Liver (tissue), 9 donors: Measurements from ENCODE around the gene OMG. TPM values are rescaled to one million over a fixed set of nuclear protein-coding genes. Genes with fewer than 3 reads are reported as not detected.
A peak's percentile ranks its signal among the peaks of the same experiment; 100 is the strongest.
"Not testable (repeated sequence)": the region's sequence is repeated elsewhere in the genome, so short reads cannot be mapped to it uniquely, and the experiment has no call there.

Experiments
- DNase-seq: peaks from one replicate; pipeline ENCODE4 v3.0.0-alpha.2; 2017; ENCODE audit warnings: low spot score
- H3K27ac ChIP-seq, 2 donors: one replicate each; pipeline ENCODE4 v1.7.0; 2013; ENCODE audit warnings: inconsistent platforms in 2 of 2, low read length in 2 of 2, control low read depth in 1 of 2, low read depth in 1 of 2, mild to moderate bottlenecking in 1 of 2
- H3K27me3 ChIP-seq, 4 donors: one replicate each; pipeline versions ENCODE4 v1.6.1 to v1.7.0; 2013; ENCODE audit warnings: low read length in 3 of 4, inconsistent platforms in 1 of 4, mild to moderate bottlenecking in 1 of 4, moderate library complexity in 1 of 4; ENCODE audit not compliant: control insufficient read depth in 4 of 4, insufficient read depth in 4 of 4
- H3K36me3 ChIP-seq, 4 donors: one replicate each; pipeline versions ENCODE4 v1.6.1 to v1.7.0; 2013; ENCODE audit warnings: low read length in 3 of 4, mild to moderate bottlenecking in 3 of 4, low read depth in 1 of 4, moderate library complexity in 1 of 4; ENCODE audit not compliant: control insufficient read depth in 4 of 4, insufficient read depth in 3 of 4
- H3K4me1 ChIP-seq, 4 donors: one replicate each; pipeline versions ENCODE4 v1.6.1 to v1.7.0; 2013; ENCODE audit warnings: low read length in 3 of 4, mild to moderate bottlenecking in 3 of 4, moderate library complexity in 1 of 4; ENCODE audit not compliant: control insufficient read depth in 4 of 4, insufficient read depth in 4 of 4
- H3K4me3 ChIP-seq, 3 donors: one replicate each; pipeline versions ENCODE4 v1.6.1 to v1.7.0; 2013; ENCODE audit warnings: low read length in 3 of 3, control low read depth in 1 of 3, low read depth in 1 of 3, mild to moderate bottlenecking in 1 of 3
- H3K9ac ChIP-seq, 2 donors: one replicate each; pipeline ENCODE4 v1.7.0; 2013; ENCODE audit warnings: low read length in 2 of 2, mild to moderate bottlenecking in 2 of 2, moderate library complexity in 2 of 2, control low read depth in 1 of 2, low read depth in 1 of 2
- H3K9me3 ChIP-seq, 4 donors: one replicate each; pipeline versions ENCODE4 v1.6.1 to v1.7.0; 2013; ENCODE audit warnings: low read length in 3 of 4; ENCODE audit not compliant: control insufficient read depth in 4 of 4
- EGR1 ChIP-seq, 2 donors: IDR thresholded peaks; 2 replicates each; pipeline ENCODE4 v1.6.1; 2016 to 2018; ENCODE audit warnings: antibody characterized with exemption in 2 of 2, low read depth in 2 of 2
- FOXA1 ChIP-seq: IDR thresholded peaks from 2 replicates; pipeline ENCODE4 v1.6.1; 2016; ENCODE audit warnings: antibody characterized with exemption
- FOXA2 ChIP-seq: IDR thresholded peaks from 2 replicates; pipeline ENCODE4 v1.6.1; 2016; ENCODE audit warnings: antibody characterized with exemption
- GABPA ChIP-seq, 2 donors: IDR thresholded peaks in 1 of 2; conservative IDR thresholded peaks in 1 of 2; 2 replicates each; pipeline ENCODE4 v1.6.1; 2016; ENCODE audit warnings: antibody characterized with exemption in 2 of 2, mild to moderate bottlenecking in 1 of 2, moderate library complexity in 1 of 2
- HNF4A ChIP-seq, 2 donors: conservative IDR thresholded peaks; 2 replicates each; pipeline ENCODE4 v1.6.1; 2016; ENCODE audit warnings: antibody characterized with exemption in 2 of 2, mild to moderate bottlenecking in 2 of 2
- HNF4G ChIP-seq: IDR thresholded peaks from 2 replicates; pipeline ENCODE4 v1.6.1; 2016; ENCODE audit warnings: antibody characterized with exemption
- NR2F2 ChIP-seq: IDR thresholded peaks from 2 replicates; pipeline ENCODE4 v1.6.1; 2016; ENCODE audit warnings: antibody characterized with exemption
- RAD21 ChIP-seq, 2 donors: IDR thresholded peaks; 2 replicates each; pipeline ENCODE4 v1.6.1; 2016; ENCODE audit warnings: antibody characterized with exemption in 2 of 2, mild to moderate bottlenecking in 2 of 2
- RXRA ChIP-seq, 2 donors: IDR thresholded peaks; 2 replicates each; pipeline ENCODE4 v1.6.1; 2017 to 2018; ENCODE audit warnings: antibody characterized with exemption in 2 of 2, mild to moderate bottlenecking in 1 of 2
- SP1 ChIP-seq: IDR thresholded peaks from 2 replicates; pipeline ENCODE4 v1.6.1; 2018; ENCODE audit warnings: antibody characterized with exemption, mild to moderate bottlenecking
- WGBS: extraction: QIAGEN DNeasy Blood & Tissue Kit; methylation state at CpG from one replicate; pipeline ENCODE4 v1.1.7; 2013; 5-methylcytosine and 5-hydroxymethylcytosine counted together
- polyA plus RNA-seq, 2 donors: library from polyadenylated mRNA; stranded (reverse) in 1 of 2; unstranded in 1 of 2; fragments of 200-250 nt in 1 of 2; fragments of >200 nt in 1 of 2; fragmentation: Nextera tagmentation in 1 of 2; extraction: Ambion mirVana in 1 of 2; gene quantifications; one replicate each; pipeline versions ENCODE4 v1.2.1 to v1.2.3, GENCODE V29; 2013 to 2015
- total RNA-seq, 2 donors: library from RNA; depleted of rRNA; stranded (reverse); fragments of >200 nt; gene quantifications; one replicate each; pipeline ENCODE4 v1.2.3, GENCODE V29; 2014
- TF ChIP-seq, protein P1 (sequence below): IDR thresholded peaks from 2 replicates; pipeline ENCODE4 v1.6.1; 2016; ENCODE audit warnings: antibody characterized with exemption, mild to moderate bottlenecking
- TF ChIP-seq, protein P2 (sequence below): IDR thresholded peaks from 2 replicates; pipeline ENCODE4 v1.6.1; 2016; ENCODE audit warnings: antibody characterized with exemption
- TF ChIP-seq, protein P3 (sequence below): IDR thresholded peaks from 2 replicates; pipeline ENCODE4 v1.6.1; 2016; ENCODE audit warnings: antibody characterized with exemption
- donor health status: healthy.
- donor health status: healthy.
- donor health status: healthy.
- donor health status: healthy.
- donor health status: healthy.

The OMG gene
- total and polyA plus RNA-seq, 4 donors: 0.05 to 2.1 (median 0.19) TPM

DNA sequence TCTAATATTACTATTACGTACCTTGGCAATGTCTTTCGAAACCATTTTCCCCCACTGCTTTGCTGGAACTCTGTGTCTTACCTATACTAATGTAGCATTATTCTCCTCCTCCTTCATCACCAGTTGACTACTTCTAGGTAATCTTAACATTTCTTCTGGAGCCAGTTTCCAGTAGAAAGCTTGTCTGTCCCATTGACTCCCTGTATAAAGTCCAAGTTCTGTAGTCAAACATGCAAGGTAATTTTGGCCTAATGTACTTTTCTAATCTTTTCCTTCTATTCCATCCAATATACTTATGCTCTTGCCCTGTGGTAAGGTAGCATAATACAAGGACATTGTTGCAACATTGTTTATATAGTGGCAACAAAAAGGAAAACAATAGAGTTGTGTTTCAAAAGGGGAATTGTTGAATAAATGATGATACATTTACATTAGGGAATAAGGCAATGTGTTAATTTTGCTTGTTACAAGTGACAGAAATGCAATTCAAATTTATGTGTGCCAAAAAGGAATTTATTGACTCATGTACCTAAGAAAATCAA, 27.9 kb downstream of the OMG start:
- H3K36me3 ChIP-seq: peaks cover 0 to 23% (median 6%) of the 10 kb centered on the region in 4 donors
- no peak overlapping the region for H3K9ac ChIP-seq
- peaks cover 0 to 6% (median 3%) of the 10 kb centered on the region in 4 donors for H3K4me1 ChIP-seq
- TF ChIP-seq SP1: no peak
- peak; percentile 16 to 20 for TF ChIP-seq HNF4A (conservative IDR thresholded peaks at IDR 0.05)
- no peak for DNase-seq
- no peak overlapping the region for H3K27ac ChIP-seq
- H3K4me3 ChIP-seq: no peak overlapping the region
- H3K27me3 ChIP-seq: no peaks in the 10 kb centered on the region
- H3K9me3 ChIP-seq: no peaks in the 10 kb centered on the region
- WGBS: 96% methylated on average over 2 of the region's 2 CpGs

DNA sequence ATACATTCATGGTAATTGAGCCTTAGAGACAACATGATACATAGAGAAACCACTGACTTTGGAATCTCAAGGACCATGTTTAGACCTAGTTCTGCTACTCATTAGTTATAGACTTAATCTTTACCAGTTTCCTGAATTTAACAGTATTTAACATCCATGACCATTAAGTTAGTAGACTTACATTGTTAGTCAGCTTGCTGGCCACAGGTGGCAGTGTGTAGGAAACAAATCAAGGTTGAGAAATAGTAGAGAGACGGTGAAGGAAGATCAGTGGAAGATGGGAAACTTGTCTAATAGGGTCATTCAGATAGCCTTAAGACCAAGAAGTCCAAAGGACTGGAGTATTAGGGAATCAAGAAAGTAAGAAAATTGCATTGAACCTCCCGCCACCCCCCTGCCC, 31.0 kb downstream of the OMG start:
- no peak overlapping the region for H3K27ac ChIP-seq
- H3K4me1 ChIP-seq: peaks cover 0 to 1% (median 0%) of the 10 kb centered on the region in 4 donors
- 96% methylated on average over 2 of the region's 2 CpGs for WGBS
- no peak overlapping the region for H3K9ac ChIP-seq
- no peaks in the 10 kb centered on the region for H3K27me3 ChIP-seq
- no peaks in the 10 kb centered on the region for H3K9me3 ChIP-seq
- no peak overlapping the region for H3K4me3 ChIP-seq
- no peak for TF ChIP-seq RXRA (IDR thresholded peaks at IDR 0.05)
- TF ChIP-seq HNF4G: no peak
- TF ChIP-seq, protein P1, sequence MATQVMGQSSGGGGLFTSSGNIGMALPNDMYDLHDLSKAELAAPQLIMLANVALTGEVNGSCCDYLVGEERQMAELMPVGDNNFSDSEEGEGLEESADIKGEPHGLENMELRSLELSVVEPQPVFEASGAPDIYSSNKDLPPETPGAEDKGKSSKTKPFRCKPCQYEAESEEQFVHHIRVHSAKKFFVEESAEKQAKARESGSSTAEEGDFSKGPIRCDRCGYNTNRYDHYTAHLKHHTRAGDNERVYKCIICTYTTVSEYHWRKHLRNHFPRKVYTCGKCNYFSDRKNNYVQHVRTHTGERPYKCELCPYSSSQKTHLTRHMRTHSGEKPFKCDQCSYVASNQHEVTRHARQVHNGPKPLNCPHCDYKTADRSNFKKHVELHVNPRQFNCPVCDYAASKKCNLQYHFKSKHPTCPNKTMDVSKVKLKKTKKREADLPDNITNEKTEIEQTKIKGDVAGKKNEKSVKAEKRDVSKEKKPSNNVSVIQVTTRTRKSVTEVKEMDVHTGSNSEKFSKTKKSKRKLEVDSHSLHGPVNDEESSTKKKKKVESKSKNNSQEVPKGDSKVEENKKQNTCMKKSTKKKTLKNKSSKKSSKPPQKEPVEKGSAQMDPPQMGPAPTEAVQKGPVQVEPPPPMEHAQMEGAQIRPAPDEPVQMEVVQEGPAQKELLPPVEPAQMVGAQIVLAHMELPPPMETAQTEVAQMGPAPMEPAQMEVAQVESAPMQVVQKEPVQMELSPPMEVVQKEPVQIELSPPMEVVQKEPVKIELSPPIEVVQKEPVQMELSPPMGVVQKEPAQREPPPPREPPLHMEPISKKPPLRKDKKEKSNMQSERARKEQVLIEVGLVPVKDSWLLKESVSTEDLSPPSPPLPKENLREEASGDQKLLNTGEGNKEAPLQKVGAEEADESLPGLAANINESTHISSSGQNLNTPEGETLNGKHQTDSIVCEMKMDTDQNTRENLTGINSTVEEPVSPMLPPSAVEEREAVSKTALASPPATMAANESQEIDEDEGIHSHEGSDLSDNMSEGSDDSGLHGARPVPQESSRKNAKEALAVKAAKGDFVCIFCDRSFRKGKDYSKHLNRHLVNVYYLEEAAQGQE: no peak
- no peak for TF ChIP-seq SP1
- peak; percentile 5 to 8 for TF ChIP-seq RAD21 (IDR thresholded peaks at IDR 0.05)
- DNase-seq: no peak
- H3K36me3 ChIP-seq: peaks cover 2 to 23% (median 9%) of the 10 kb centered on the region in 4 donors

DNA sequence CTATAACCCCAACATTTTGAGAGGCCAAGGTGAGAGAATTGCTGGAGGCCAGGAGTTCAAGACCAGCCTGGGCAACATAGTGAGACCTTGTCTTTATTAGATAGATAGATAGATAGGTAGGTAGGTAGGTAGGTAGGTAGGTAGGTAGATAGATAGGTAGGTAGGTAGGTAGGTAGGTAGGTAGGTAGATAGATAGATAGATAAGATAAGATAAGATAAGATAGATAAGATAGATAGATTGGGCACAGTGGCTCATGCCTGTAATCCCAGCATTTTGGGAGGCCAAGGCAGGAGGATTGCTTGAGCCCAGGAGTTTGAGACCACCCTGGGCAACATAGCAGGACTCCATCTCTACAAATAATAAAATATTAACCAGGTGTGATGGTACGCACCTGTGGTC, 34.1 kb downstream of the OMG start:
- DNase-seq, H3K9ac ChIP-seq, H3K9me3 ChIP-seq, H3K27ac ChIP-seq, H3K27me3 ChIP-seq, H3K4me3 ChIP-seq, H3K4me1 ChIP-seq: not testable (repeated sequence)
- peaks cover 2 to 24% (median 7%) of the 10 kb centered on the region in 4 donors for H3K36me3 ChIP-seq
- WGBS: 98% methylated on average over 1 of the region's 1 CpG

DNA sequence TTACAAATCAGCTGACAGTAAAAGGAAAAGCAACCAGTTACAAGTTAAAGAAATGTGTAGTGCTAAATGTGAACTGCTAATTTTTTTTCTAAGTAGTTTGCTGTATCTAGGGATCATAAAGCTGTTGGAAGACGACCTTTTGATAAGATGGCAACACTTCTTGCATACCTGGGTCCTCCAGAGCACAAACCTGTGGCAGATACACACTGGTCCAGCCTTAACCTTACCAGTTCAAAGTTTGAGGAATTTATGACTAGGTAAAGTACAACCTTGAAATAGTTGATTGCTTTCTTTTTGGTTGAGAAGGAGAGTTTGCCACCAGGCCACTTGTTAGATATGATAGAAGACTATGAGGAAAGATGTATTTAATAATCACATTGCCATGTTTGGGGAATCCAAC, 35.4 kb downstream of the OMG start:
- no peak for DNase-seq
- no peaks in the 10 kb centered on the region for H3K4me1 ChIP-seq
- no peak overlapping the region for H3K9ac ChIP-seq
- WGBS: 76% methylated on average over 1 of the region's 1 CpG
- H3K4me3 ChIP-seq: no peak overlapping the region
- no peaks in the 10 kb centered on the region for H3K9me3 ChIP-seq
- H3K36me3 ChIP-seq: peaks cover 2 to 19% (median 7%) of the 10 kb centered on the region in 4 donors
- H3K27me3 ChIP-seq: no peaks in the 10 kb centered on the region
- TF ChIP-seq, protein P1: no peak
- TF ChIP-seq EGR1 (IDR thresholded peaks at IDR 0.05; ENCODE audit: low read depth in 2 of 2) (no peak), SP1 (no peak), FOXA1 (no peak), GABPA (IDR thresholded peaks at IDR 0.05 in 1 of 2, conservative IDR thresholded peaks at IDR 0.05 in 1 of 2) (no peak), FOXA2 (no peak), NR2F2 (no peak)
- TF ChIP-seq, protein P2, sequence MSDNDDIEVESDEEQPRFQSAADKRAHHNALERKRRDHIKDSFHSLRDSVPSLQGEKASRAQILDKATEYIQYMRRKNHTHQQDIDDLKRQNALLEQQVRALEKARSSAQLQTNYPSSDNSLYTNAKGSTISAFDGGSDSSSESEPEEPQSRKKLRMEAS: no peak
- TF ChIP-seq, protein P3, sequence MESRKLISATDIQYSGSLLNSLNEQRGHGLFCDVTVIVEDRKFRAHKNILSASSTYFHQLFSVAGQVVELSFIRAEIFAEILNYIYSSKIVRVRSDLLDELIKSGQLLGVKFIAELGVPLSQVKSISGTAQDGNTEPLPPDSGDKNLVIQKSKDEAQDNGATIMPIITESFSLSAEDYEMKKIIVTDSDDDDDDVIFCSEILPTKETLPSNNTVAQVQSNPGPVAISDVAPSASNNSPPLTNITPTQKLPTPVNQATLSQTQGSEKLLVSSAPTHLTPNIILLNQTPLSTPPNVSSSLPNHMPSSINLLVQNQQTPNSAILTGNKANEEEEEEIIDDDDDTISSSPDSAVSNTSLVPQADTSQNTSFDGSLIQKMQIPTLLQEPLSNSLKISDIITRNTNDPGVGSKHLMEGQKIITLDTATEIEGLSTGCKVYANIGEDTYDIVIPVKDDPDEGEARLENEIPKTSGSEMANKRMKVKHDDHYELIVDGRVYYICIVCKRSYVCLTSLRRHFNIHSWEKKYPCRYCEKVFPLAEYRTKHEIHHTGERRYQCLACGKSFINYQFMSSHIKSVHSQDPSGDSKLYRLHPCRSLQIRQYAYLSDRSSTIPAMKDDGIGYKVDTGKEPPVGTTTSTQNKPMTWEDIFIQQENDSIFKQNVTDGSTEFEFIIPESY: no peak
- H3K27ac ChIP-seq: no peak overlapping the region
